ENCODE data around the gene ITGB3BP. TPM values are rescaled to one million over a fixed set of nuclear protein-coding genes. Genes with fewer than 3 reads are reported as not detected.

ITGB3BP gene
- total and polyA plus RNA-seq, 2 of the 4 experiments (the other 2 are of a cell fraction), result 8.1 to 11.9 TPM

DNA sequence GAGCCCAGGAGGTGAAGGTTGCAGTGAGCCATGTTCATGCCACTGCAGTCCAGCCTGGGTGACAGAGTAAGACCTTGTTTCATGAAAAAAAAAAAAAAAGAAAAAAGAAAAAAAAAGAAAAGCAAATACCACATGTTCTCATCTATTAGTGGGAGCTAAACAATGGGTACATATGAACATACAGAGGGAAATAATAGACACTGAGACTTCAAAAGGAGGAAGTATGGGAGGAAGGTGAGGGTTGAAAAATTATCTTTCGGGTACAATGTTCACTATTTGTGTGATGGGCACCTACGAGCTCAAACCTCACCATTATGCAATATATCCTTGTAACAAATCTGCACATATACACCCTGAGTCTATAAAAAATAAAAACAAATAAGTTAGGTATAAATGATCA, 6.4 kb downstream of the ITGB3BP start:
- Histone ChIP-seq H3K36me3 (ENCODE audit: control insufficient read depth, insufficient read depth, low read length) (no peaks in the 10 kb centered on the region), H3K9ac (ENCODE audit: low read depth, low read length) (no peak overlapping the region), H3K27ac (ENCODE audit: insufficient read depth, low read length) (no peak overlapping the region), H3K4me2 (ENCODE audit: low read depth, low read length) (no peak overlapping the region), H2AFZ (replicated peaks; ENCODE audit: low read length, poor library complexity) (no peak overlapping the region), H3K9me3 (ENCODE audit: control insufficient read depth, insufficient read depth, low read length) (no peaks in the 10 kb centered on the region), H2AK5ac (ENCODE audit: low read depth, low read length) (no peak overlapping the region), H3K27me3 (ENCODE audit: control insufficient read depth, insufficient read depth, low read length) (no peaks in the 10 kb centered on the region), H2BK5ac (ENCODE audit: low read depth, low read length, poor library complexity, severe bottlenecking) (no peak overlapping the region), H3K23ac (ENCODE audit: low read depth, low read length) (no peak overlapping the region), H3K4me3 (ENCODE audit: insufficient read depth, low read depth, low read length) (no peak overlapping the region), H2AK9ac (replicated peaks; ENCODE audit: low read depth, low read length, poor library complexity) (no peak overlapping the region), H2BK20ac (ENCODE audit: low read depth, low read length) (no peak overlapping the region), H3K4me1 (ENCODE audit: control insufficient read depth, insufficient read depth, low read length) (no peaks in the 10 kb centered on the region), H3K4ac (ENCODE audit: low read depth, low read length) (no peak overlapping the region), H2BK120ac (ENCODE audit: low read depth, low read length) (no peak overlapping the region), H4K5ac (ENCODE audit: low read depth, low read length) (no peak overlapping the region), H4K8ac (ENCODE audit: low read depth in 2 of 2, low read length in 2 of 2) (no peak overlapping the region), H3K79me1 (ENCODE audit: low read depth in 1 of 2, low read length in 2 of 2) (peaks cover 3 to 7% of the 10 kb centered on the region in 2 experiments; a peak in 2 of 4 replicates), H4K91ac (ENCODE audit: insufficient read depth, low read depth, low read length) (no peak overlapping the region), H3K56ac (ENCODE audit: extremely low read depth, insufficient read depth, low read length) (no peak overlapping the region), H3K9me1 (ENCODE audit: insufficient read depth, low read length) (peaks cover 2% of the 10 kb centered on the region; the same call in 1 of the 2 replicates), H4K20me1 (ENCODE audit: insufficient read depth, low read length) (no peaks in the 10 kb centered on the region), H2BK15ac (ENCODE audit: low read depth, low read length) (no peak overlapping the region), H3K18ac (ENCODE audit: low read depth, low read length) (no peak overlapping the region), H3K14ac (replicated peaks; ENCODE audit: low read depth, low read length) (no peak overlapping the region)
- no TSS peak for BruUV-seq (replicated peaks)
- POLR2A ChIA-PET (ENCODE audit: unreplicated experiment), result no interaction called here
- no CpG with 5 or more reads among the region's 2 CpGs for WGBS, 2 experiments (ENCODE audit: extremely low coverage in 2 of 2, insufficient read length in 1 of 2)
- in situ Hi-C loops (cut with MboI; ENCODE audit: low sequenced_read_pairs), result no loop called here
- CTCF ChIA-PET, result interaction anchor here (0.7 kb wide), 1 partner anchor 927 kb away, joined by 6 read pairs; no protein-coding TSS in a partner anchor
- ATAC-seq (ENCODE audit: low read depth) (no peak), DNase-seq (no peak)
- TF ChIP-seq MAFK (IDR thresholded peaks at IDR 0.05; ENCODE audit: low read depth, low read length), result no peak
- no peak for TF ChIP-seq RCOR1 (IDR thresholded peaks at IDR 0.05; ENCODE audit: insufficient replicate concordance, low read length)
- no peak for TF ChIP-seq RFX5 (IDR thresholded peaks at IDR 0.05; ENCODE audit: low read depth, low read length)
- TF ChIP-seq NFE2L2 (IDR thresholded peaks at IDR 0.05; ENCODE audit: low read depth, low read length), result no peak
- TF ChIP-seq POLR2A (IDR thresholded peaks at IDR 0.05; ENCODE audit: low read depth, low read length), result no peak
- TF ChIP-seq CHD1 (IDR thresholded peaks at IDR 0.05; ENCODE audit: low read depth, low read length), result no peak
- no peak for TF ChIP-seq FOS (IDR thresholded peaks at IDR 0.05; ENCODE audit: low read depth, low read length)
- TF ChIP-seq, protein P1, sequence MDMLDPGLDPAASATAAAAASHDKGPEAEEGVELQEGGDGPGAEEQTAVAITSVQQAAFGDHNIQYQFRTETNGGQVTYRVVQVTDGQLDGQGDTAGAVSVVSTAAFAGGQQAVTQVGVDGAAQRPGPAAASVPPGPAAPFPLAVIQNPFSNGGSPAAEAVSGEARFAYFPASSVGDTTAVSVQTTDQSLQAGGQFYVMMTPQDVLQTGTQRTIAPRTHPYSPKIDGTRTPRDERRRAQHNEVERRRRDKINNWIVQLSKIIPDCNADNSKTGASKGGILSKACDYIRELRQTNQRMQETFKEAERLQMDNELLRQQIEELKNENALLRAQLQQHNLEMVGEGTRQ (IDR thresholded peaks at IDR 0.05; ENCODE audit: low read depth, low read length), result no peak
- TF ChIP-seq, protein P2, sequence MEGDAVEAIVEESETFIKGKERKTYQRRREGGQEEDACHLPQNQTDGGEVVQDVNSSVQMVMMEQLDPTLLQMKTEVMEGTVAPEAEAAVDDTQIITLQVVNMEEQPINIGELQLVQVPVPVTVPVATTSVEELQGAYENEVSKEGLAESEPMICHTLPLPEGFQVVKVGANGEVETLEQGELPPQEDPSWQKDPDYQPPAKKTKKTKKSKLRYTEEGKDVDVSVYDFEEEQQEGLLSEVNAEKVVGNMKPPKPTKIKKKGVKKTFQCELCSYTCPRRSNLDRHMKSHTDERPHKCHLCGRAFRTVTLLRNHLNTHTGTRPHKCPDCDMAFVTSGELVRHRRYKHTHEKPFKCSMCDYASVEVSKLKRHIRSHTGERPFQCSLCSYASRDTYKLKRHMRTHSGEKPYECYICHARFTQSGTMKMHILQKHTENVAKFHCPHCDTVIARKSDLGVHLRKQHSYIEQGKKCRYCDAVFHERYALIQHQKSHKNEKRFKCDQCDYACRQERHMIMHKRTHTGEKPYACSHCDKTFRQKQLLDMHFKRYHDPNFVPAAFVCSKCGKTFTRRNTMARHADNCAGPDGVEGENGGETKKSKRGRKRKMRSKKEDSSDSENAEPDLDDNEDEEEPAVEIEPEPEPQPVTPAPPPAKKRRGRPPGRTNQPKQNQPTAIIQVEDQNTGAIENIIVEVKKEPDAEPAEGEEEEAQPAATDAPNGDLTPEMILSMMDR (conservative IDR thresholded peaks at IDR 0.05; ENCODE audit: low read depth, low read length), result no peak
- no peak for TF ChIP-seq SMC3 (IDR thresholded peaks at IDR 0.05; ENCODE audit: low read depth, low read length)
- TF ChIP-seq MXI1 (IDR thresholded peaks at IDR 0.05; ENCODE audit: borderline replicate concordance, low read depth, low read length), result no peak
- no peak for TF ChIP-seq RAD21 (IDR thresholded peaks at IDR 0.05; ENCODE audit: low read length)
- no peak for TF ChIP-seq CEBPB (IDR thresholded peaks at IDR 0.05; ENCODE audit: low read depth, low read length)
- TF ChIP-seq, protein P3, sequence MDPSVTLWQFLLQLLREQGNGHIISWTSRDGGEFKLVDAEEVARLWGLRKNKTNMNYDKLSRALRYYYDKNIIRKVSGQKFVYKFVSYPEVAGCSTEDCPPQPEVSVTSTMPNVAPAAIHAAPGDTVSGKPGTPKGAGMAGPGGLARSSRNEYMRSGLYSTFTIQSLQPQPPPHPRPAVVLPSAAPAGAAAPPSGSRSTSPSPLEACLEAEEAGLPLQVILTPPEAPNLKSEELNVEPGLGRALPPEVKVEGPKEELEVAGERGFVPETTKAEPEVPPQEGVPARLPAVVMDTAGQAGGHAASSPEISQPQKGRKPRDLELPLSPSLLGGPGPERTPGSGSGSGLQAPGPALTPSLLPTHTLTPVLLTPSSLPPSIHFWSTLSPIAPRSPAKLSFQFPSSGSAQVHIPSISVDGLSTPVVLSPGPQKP (IDR thresholded peaks at IDR 0.05; ENCODE audit: borderline replicate concordance, low read depth, low read length), result no peak
- TF ChIP-seq BHLHE40 (IDR thresholded peaks at IDR 0.05; ENCODE audit: low read depth, low read length), result no peak
- TF ChIP-seq MAZ (IDR thresholded peaks at IDR 0.05; ENCODE audit: borderline replicate concordance, low read depth, low read length), result no peak
- intact Hi-C loops (cut with micrococcal nuclease), result no loop called here
- dilution Hi-C loops (cut with HindIII; ENCODE audit: low sequenced_read_pairs, unreplicated experiment), result no loop called here
